Heart left ventricle (tissue), 13 donors: Measurements from ENCODE around the gene TECPR2.

Experiments used
- CTCF ChIP-seq, 12 donors: fragments of 200-600 bp; sonication (generic) in 4 of 12; IDR thresholded peaks; one replicate each; pipeline versions ENCODE4 v1.5.0 to v1.8.0; 2018 to 2022; ENCODE audit warnings: antibody characterized with exemption in 12 of 12, mild to moderate bottlenecking in 5 of 12
- POLR2A ChIP-seq, 2 donors: fragments of 450-650 bp; IDR thresholded peaks; one replicate each; pipeline ENCODE4 v1.6.1; 2017; ENCODE audit warnings: antibody characterized with exemption in 2 of 2, mild to moderate bottlenecking in 2 of 2, moderate library complexity in 2 of 2
- donor health status: ischemic (EF 13 %, LVEDD 7.1; RV severe dilation, severe dysfunction).
- donor health status: DM: no; HTN: yes; CAD: no.
- donor health status: DM: no; HTN: no; CAD: no.
- donor health status: ischemic (EF 25% LVEDD 6.9; RV normal size, moderate dysfunction).
- donor health status: ischemic (EF 25% LVEDD 5.7; RV mildly dilated, moderate dysfunction).
- donor health status: ischemic (EF 35%, LVEDD 5.7; RV mildly dilated, moderate dysfunction).
- donor health status: nonischemic (EF 11% LVEDD 7.7; RV severe dilation, severe dysfunction).
- donor health status: DM: yes; HTN: yes; CAD: no.
- donor health status: PGD.
- donor health status: ischemic (EF 29% LVEDD 5.4; RV normal size, mild dysfunction).
- donor health status: nonischemic (EF 23%, LVEDD 6.1; RV moderate dilation, normal function).

GRCh38 chr14:102370305-102370809 is 7.6 kb downstream of the TECPR2 start:
- TF ChIP-seq CTCF (IDR thresholded peaks at IDR 0.05) (no peak), POLR2A (IDR thresholded peaks at IDR 0.05) (no peak)
